ENCODE data around the gene NRG3. TPM values are rescaled to one million over a fixed set of nuclear protein-coding genes. Genes with fewer than 3 reads are reported as not detected.

NRG3 gene
- total RNA-seq, 1 donor from 2014 or later, result not detected

GRCh38 chr10:82591421-82591820 lies 716.4 kb downstream of the NRG3 start:
- H3K36me3 ChIP-seq (ENCODE audit: control insufficient read depth, insufficient read depth, low read length), result no peaks in the 10 kb centered on the region
- no peak for FAIRE-seq
- no peaks in the 10 kb centered on the region for H3K27me3 ChIP-seq (ENCODE audit: control insufficient read depth, insufficient read depth, low read length)
- TF ChIP-seq CTCF (IDR thresholded peaks at IDR 0.05; ENCODE audit: insufficient read depth, low read length, severe bottlenecking), result no peak
- DNase-seq (ENCODE audit: low read depth), result no peak
- H3K4me3 ChIP-seq (ENCODE audit: low read depth, low read length), result no peak overlapping the region

- FAIRE-seq, result no peak
- Histone ChIP-seq H3K27me3 (ENCODE audit: control insufficient read depth, insufficient read depth, low read length) (no peaks in the 10 kb centered on the region), H3K4me3 (ENCODE audit: low read depth, low read length) (no peak overlapping the region), H3K36me3 (ENCODE audit: control insufficient read depth, insufficient read depth, low read length) (no peaks in the 10 kb centered on the region)
- TF ChIP-seq CTCF (IDR thresholded peaks at IDR 0.05; ENCODE audit: insufficient read depth, low read length, severe bottlenecking), result no peak
- no peak for DNase-seq (ENCODE audit: low read depth)
These were observed 722.8 kb downstream of the NRG3 start for GRCh38 chr10:82597840-82598239.

- FAIRE-seq (no peak), DNase-seq (ENCODE audit: low read depth) (no peak)
- no peak for TF ChIP-seq CTCF (IDR thresholded peaks at IDR 0.05; ENCODE audit: insufficient read depth, low read length, severe bottlenecking)
- Histone ChIP-seq H3K27me3 (ENCODE audit: control insufficient read depth, insufficient read depth, low read length) (no peaks in the 10 kb centered on the region), H3K36me3 (ENCODE audit: control insufficient read depth, insufficient read depth, low read length) (no peaks in the 10 kb centered on the region), H3K4me3 (ENCODE audit: low read depth, low read length) (no peak overlapping the region)
These were observed 734.9 kb downstream of the NRG3 start for GRCh38 chr10:82609845-82610244.

- no peak for TF ChIP-seq CTCF (IDR thresholded peaks at IDR 0.05; ENCODE audit: insufficient read depth, low read length, severe bottlenecking)
- no peaks in the 10 kb centered on the region for H3K36me3 ChIP-seq (ENCODE audit: control insufficient read depth, insufficient read depth, low read length)
These were observed 743.0 kb downstream of the NRG3 start for GRCh38 chr10:82618007-82618406.

DNA sequence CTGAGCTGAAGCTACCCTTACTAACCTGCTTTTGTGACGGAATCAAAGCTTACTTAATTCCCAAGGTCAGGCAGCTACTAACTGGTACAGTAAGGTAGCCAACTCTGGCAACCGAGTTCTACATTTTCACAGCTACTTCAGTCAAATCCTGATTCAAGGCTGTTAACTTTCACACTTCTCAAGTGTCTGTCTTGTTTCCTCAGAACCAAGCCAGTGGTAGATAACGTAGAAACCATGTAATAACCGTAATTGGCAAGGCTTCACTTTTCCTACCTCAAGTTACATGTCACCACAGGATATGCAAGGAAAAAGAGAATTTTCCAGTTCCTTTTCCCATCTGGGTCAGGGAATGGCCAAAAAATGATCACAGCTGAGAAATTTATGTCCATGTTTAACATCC lies 746.7 kb downstream of the NRG3 start:
- no peak for FAIRE-seq
- no peak overlapping the region for H3K4me3 ChIP-seq (ENCODE audit: low read depth, low read length)

More at GRCh38 chr10:82618007-82618406, 743.0 kb downstream of the NRG3 start:
- no peak overlapping the region for H3K4me3 ChIP-seq (ENCODE audit: low read depth, low read length)
- no peaks in the 10 kb centered on the region for H3K27me3 ChIP-seq (ENCODE audit: control insufficient read depth, insufficient read depth, low read length)
- DNase-seq (ENCODE audit: low read depth) (no peak), FAIRE-seq (no peak)

More for the DNA sequence above, 746.7 kb downstream of the NRG3 start:
- TF ChIP-seq CTCF (IDR thresholded peaks at IDR 0.05; ENCODE audit: insufficient read depth, low read length, severe bottlenecking), result no peak
- Histone ChIP-seq H3K36me3 (ENCODE audit: control insufficient read depth, insufficient read depth, low read length) (no peaks in the 10 kb centered on the region), H3K27me3 (ENCODE audit: control insufficient read depth, insufficient read depth, low read length) (no peaks in the 10 kb centered on the region)
- DNase-seq (ENCODE audit: low read depth), result no peak
